Fibroblast of the aortic adventitia (primary cell): ENCODE measurements around the gene BTD. TPM values are rescaled to one million over a fixed set of nuclear protein-coding genes. Genes with fewer than 3 reads are reported as not detected.

ENCODE experiments used
- DNase-seq: peaks from one replicate; pipeline ENCODE4 v3.0.0-alpha.2; 2010; ENCODE audit warnings: low read depth
- H3K4me3 ChIP-seq: 2 replicates; pipeline ENCODE4 v1.5.1; 2011; ENCODE audit warnings: low read depth, mild to moderate bottlenecking, control low read depth, low read length, moderate library complexity
- total RNA-seq: library from RNA; depleted of rRNA; stranded (reverse); fragments of >200 nt; gene quantifications from 2 replicates; pipeline ENCODE4 v1.2.3, GENCODE V29; 2012; ENCODE audit warnings: low replicate concordance
- TF ChIP-seq, protein P1 (sequence below): IDR thresholded peaks from 2 replicates; pipeline ENCODE4 v1.5.1; 2011; ENCODE audit warnings: mild to moderate bottlenecking, low read length, control low read depth, inconsistent platforms; ENCODE audit not compliant: insufficient read depth

Gene BTD
- total RNA-seq, 1 donor = 19.7 TPM

DNA sequence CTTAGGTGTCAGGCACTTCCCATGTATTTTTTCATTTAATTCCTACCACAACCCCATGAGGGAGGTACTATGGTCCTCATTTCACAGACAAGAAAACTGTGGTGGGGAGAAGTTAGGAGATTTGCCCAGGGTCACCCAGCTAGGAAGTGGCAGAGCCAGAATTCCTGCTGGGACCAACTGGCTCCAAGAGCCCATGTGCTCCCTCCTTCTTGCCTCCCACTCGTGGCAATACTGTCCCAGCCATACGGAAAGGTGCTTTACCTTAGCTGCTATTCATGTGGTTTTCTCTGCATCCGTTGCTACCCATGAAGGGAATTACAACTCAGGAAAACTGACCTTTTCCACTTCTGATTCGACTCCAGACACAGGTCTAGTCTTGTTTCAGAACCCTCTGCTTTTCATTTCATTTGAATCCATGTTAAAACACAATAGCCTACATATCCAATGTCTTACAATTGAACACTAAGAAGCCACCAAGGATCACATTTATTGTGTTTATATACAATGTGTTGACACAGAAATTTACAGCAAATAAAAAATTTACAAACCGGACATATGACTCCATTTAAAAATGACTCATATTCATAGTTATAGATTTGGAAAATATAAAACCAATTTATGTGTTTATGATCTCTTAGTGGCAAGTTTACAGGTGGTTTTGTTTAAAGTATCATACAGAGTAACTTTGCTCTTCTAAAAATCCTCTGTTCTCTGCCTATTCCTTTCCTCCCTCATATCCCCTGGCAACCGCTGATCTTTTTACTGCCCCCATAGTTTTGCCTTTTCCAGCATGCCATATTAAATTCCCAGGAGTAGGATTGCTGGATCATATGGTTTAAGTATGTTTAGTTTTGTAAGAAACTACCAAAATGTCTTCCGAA, 58.8 kb downstream of the BTD start:
- no peak for DNase-seq
- TF ChIP-seq, protein P1, sequence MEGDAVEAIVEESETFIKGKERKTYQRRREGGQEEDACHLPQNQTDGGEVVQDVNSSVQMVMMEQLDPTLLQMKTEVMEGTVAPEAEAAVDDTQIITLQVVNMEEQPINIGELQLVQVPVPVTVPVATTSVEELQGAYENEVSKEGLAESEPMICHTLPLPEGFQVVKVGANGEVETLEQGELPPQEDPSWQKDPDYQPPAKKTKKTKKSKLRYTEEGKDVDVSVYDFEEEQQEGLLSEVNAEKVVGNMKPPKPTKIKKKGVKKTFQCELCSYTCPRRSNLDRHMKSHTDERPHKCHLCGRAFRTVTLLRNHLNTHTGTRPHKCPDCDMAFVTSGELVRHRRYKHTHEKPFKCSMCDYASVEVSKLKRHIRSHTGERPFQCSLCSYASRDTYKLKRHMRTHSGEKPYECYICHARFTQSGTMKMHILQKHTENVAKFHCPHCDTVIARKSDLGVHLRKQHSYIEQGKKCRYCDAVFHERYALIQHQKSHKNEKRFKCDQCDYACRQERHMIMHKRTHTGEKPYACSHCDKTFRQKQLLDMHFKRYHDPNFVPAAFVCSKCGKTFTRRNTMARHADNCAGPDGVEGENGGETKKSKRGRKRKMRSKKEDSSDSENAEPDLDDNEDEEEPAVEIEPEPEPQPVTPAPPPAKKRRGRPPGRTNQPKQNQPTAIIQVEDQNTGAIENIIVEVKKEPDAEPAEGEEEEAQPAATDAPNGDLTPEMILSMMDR = no peak
- no peak overlapping the region for H3K4me3 ChIP-seq

DNA sequence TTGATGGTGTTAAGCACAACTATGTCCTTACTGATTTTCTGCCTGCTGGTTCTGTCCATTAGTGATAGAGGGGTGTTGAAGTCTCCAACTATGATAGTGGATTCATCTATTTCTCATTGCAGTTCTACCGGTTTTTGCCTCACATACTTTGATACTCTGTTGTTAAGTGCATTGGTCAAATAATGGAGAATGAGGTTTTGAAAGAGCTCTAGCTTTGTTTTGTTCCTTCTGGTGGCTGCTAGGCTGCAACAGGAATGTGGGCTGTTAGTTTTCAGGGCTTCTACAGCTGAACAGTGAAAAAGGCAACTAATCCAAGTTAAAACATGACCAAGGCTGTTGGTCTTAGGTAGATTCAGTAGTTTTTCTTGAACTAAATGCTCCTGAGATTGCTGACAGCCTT, 62.6 kb downstream of the BTD start:
- H3K4me3 ChIP-seq = no peak overlapping the region
- TF ChIP-seq, protein P1 = no peak
- DNase-seq = no peak

DNA sequence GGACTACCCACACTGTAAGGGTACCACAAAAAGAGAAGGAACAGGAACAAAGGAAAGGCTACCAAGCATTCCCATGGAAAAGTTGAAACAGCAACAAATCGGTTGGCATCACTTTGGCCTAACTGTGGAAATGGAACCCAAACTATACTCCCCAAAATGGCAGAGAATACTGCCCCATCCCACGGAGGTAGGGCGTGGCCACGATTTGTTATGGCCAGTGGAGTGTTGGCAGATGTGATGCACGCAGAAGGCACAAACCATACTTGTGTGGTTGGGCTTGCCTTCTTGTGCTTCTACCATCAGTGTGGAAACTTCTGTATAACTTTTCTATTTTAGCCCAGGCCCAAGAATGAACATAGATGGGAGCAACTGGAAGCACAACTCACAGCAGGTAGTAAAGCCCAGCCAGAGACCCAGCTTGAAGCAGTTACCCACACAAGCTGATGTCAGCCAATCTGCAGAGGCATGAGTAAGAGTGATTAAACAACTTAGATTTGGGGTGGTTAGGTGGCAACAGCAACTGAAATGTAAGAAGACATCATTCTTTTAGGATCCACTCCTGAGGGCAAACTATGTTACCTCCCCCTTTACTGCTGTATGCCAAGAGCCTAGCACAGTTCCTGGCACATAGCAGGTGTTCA, 64.1 kb downstream of the BTD start:
- no peak overlapping the region for H3K4me3 ChIP-seq
- TF ChIP-seq, protein P1 = no peak

DNA sequence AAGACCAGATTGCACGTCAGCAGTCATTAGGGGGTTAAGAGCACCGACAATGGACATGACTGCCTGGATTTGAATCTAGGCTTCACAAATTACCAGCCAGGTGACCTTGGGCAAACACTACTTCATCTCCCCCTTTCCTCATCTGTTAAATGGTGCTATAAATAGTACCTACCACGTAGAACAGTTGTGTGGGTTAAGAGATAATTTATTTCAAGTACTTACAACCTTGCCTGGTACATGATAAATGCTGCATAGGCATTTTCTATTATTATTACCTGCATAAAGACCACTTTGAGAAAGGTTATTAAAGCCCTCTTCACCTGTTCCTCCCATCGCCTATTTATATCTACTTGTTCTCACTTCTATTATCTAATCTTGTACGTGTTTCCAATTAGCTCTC, 64.7 kb downstream of the BTD start:
- no peak for DNase-seq
- TF ChIP-seq, protein P1 = no peak
- H3K4me3 ChIP-seq = no peak overlapping the region

More for the DNA sequence above, 64.1 kb downstream of the BTD start:
- no peak for DNase-seq

DNA sequence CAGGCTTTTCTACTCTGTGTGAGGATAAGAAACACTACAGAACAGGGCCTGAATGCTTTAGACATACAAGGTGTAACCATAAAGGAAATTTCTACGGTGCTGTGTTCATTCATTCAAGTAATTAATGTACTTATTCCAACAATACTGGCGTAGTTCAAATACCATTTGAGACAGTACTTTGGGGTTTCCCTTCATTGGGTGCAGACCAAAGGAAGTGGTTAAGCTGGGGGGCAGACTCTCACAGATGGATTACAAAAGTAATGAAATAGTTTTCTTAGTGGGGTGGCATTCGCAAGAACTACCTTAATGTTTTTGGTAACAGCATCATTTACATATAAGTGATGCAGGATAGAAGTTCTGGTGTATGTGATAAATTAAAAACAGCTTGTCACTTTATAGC, 65.9 kb downstream of the BTD start:
- TF ChIP-seq, protein P1 = no peak
- no peak overlapping the region for H3K4me3 ChIP-seq
- DNase-seq = no peak

DNA sequence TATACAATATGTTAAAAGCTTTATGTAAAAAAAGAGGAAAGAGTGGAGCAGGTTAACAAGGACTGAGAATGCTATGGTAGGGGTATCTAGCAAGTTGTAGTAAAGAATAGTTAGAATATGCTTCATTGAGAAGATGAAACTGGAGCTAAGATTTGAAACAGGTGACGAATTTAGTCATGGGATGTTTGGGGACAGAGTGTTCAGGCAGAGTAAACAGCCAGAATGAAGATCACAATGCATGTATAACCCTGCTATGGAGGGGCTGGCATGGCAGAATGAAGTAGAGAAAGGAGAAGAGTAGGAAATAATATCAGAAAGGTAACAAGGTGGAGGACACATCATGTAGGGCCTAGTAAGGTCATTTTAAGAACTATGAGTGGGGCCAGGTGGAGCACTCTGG, 72.0 kb downstream of the BTD start:
- no peak overlapping the region for H3K4me3 ChIP-seq
- TF ChIP-seq, protein P1 = no peak
- no peak for DNase-seq
